Gastroesophageal sphincter (tissue), 3 donors: Measurements from ENCODE around the gene LILRA6.

Experiments used
- CTCF ChIP-seq, 4 experiments: fragments of 200-600 bp in 2 of 4; fragments of 450-650 bp in 2 of 4; sonication (generic) in 1 of 4; IDR thresholded peaks; one replicate each; pipeline ENCODE4 v1.5.1; 2017 to 2019; ENCODE audit warnings: antibody characterized with exemption in 4 of 4, mild to moderate bottlenecking in 2 of 4, moderate library complexity in 2 of 4
- POLR2A ChIP-seq, 2 donors: fragments of 450-650 bp; IDR thresholded peaks; one replicate each; pipeline ENCODE4 v1.6.1; 2017; ENCODE audit warnings: antibody characterized with exemption in 2 of 2, mild to moderate bottlenecking in 2 of 2, moderate library complexity in 1 of 2
- POLR2AphosphoS5 ChIP-seq: sonication (generic); formaldehyde crosslinking; IDR thresholded peaks from one replicate; pipeline ENCODE4 v1.6.1; 2017; ENCODE audit warnings: antibody characterized with exemption

- TF ChIP-seq POLR2A (IDR thresholded peaks at IDR 0.05) (no peak), POLR2AphosphoS5 (no peak), CTCF (IDR thresholded peaks at IDR 0.05) (no peak)
Observed at GRCh38 chr19:54247106-54247930, 4.7 kb upstream of the LILRA6 start.
